H1 (cell line): ENCODE measurements around the gene PHACTR1. TPM values are rescaled to one million over a fixed set of nuclear protein-coding genes. Genes with fewer than 3 reads are reported as not detected.

Source experiments
- CTCF ChIA-PET: fragments of 300-600 bp; sonication (Branson Sonifier 250); formaldehyde crosslinking; loops from one replicate; lab custom pipeline; 2021; ENCODE audit not compliant: partially characterized antibody; lab: Charles Lee
- POLR2A ChIA-PET: fragments of 300-600 bp; sonication (Branson Sonifier 250); formaldehyde crosslinking; loops from one replicate; lab custom pipeline; 2021; ENCODE audit warnings: inconsistent platforms; ENCODE audit not compliant: partially characterized antibody; lab: Charles Lee
- DNase-seq, 2 experiments: peaks; one replicate each; pipeline versions ENCODE4 v3.0.0 to v3.0.0-alpha.2; 2010 to 2022; ENCODE audit warnings: low spot score in 2 of 2, low read depth in 1 of 2, mixed read lengths in 1 of 2
- FAIRE-seq: peaks from 2 replicates; lab custom pipeline; 2011; peaks lifted over from hg19 to GRCh38; lab: Jason Lieb, UNC
- H2AFZ ChIP-seq: 2 replicates; pipeline ENCODE4 v1.8.1; 2012; ENCODE audit warnings: low read length, inconsistent platforms
- H2AK5ac ChIP-seq: 2 replicates; pipeline ENCODE4 v1.6.1; 2013; ENCODE audit warnings: low read depth, low read length
- H2BK120ac ChIP-seq: replicated peaks from 2 replicates; pipeline ENCODE3; 2013; ENCODE audit warnings: low read depth, low read length, inconsistent platforms
- H2BK12ac ChIP-seq: 2 replicates; pipeline ENCODE4 v1.6.1; 2013; ENCODE audit warnings: low read depth, low read length
- H2BK15ac ChIP-seq: 2 replicates; pipeline ENCODE4 v1.6.1; 2013; ENCODE audit warnings: low read length
- H2BK20ac ChIP-seq: 2 replicates; pipeline ENCODE4 v1.6.1; 2013; ENCODE audit warnings: low read length
- H2BK5ac ChIP-seq: 2 replicates; pipeline ENCODE4 v1.6.1; 2013; ENCODE audit warnings: low read depth, low read length
- H3K14ac ChIP-seq: 2 replicates; pipeline ENCODE4 v1.6.1; 2013; ENCODE audit warnings: inconsistent platforms; ENCODE audit not compliant: insufficient read length
- H3K18ac ChIP-seq: 2 replicates; pipeline ENCODE4 v1.6.1; 2013; ENCODE audit warnings: low read length; ENCODE audit errors: extremely low read depth
- H3K23ac ChIP-seq: 2 replicates; pipeline ENCODE4 v1.6.1; 2013; ENCODE audit warnings: inconsistent platforms; ENCODE audit not compliant: insufficient read length
- H3K23me2 ChIP-seq: 2 replicates; pipeline ENCODE4 v1.6.1; 2013; ENCODE audit warnings: low read depth, low read length
- H3K27ac ChIP-seq: 2 replicates; pipeline ENCODE4 v1.6.1; 2011; ENCODE audit warnings: low read depth, low read length, inconsistent platforms
- H3K27me3 ChIP-seq, 4 experiments: replicated peaks in 1 of 4; 1 replicate in 1 of 4; 2 replicates in 3 of 4; pipeline versions ENCODE4 v1.6.1 to v1.8.1; 2011 to 2013; ENCODE audit warnings: low read length in 3 of 4, mild to moderate bottlenecking in 3 of 4, inconsistent platforms in 2 of 4, mixed read lengths in 2 of 4, moderate library complexity in 1 of 4; ENCODE audit not compliant: control insufficient read depth in 3 of 4, insufficient read depth in 3 of 4; ENCODE audit errors: extremely low read depth in 1 of 4
- H3K36me3 ChIP-seq, 4 experiments: 2 replicates each; pipeline versions ENCODE4 v1.6.1 to v1.8.1; 2011 to 2013; ENCODE audit warnings: mild to moderate bottlenecking in 4 of 4, low read length in 3 of 4, moderate library complexity in 2 of 4, control low read depth in 1 of 4, inconsistent platforms in 1 of 4; ENCODE audit not compliant: insufficient read depth in 4 of 4, control insufficient read depth in 2 of 4
- H3K4ac ChIP-seq: replicated peaks from 2 replicates; pipeline ENCODE3; 2013; ENCODE audit warnings: low read length, low read depth, mixed read lengths, inconsistent platforms; ENCODE audit not compliant: insufficient read length
- H3K4me1 ChIP-seq, 4 experiments: replicated peaks in 1 of 4; 1 replicate in 1 of 4; 2 replicates in 3 of 4; pipeline versions ENCODE4 v1.6.1 to v1.8.1; 2011 to 2013; ENCODE audit warnings: low read length in 3 of 4, inconsistent platforms in 2 of 4, mixed read lengths in 1 of 4; ENCODE audit not compliant: insufficient read depth in 4 of 4, control insufficient read depth in 3 of 4
- H3K4me2 ChIP-seq, 2 experiments: 2 replicates each; pipeline versions ENCODE4 v1.6.1 to v1.8.1; 2011 to 2013; ENCODE audit warnings: low read depth in 2 of 2, low read length in 2 of 2, control low read depth in 1 of 2, inconsistent platforms in 1 of 2, mild to moderate bottlenecking in 1 of 2; ENCODE audit not compliant: insufficient read depth in 1 of 2
- H3K4me3 ChIP-seq, 4 experiments: fragments of 200-600, 300-600 bp in 1 of 4; sonication (generic), shearing (Covaris generic), sonication (Bioruptor Twin) in 1 of 4; 2 replicates each; pipeline versions ENCODE4 v1.5.1 to v1.8.1; 2011 to 2016; ENCODE audit warnings: low read length in 4 of 4, low read depth in 3 of 4, control low read depth in 2 of 4, inconsistent platforms in 2 of 4, mild to moderate bottlenecking in 2 of 4, mixed read lengths in 1 of 4, moderate library complexity in 1 of 4; ENCODE audit not compliant: insufficient read depth in 2 of 4; ENCODE audit errors: extremely low read depth in 1 of 4
- H3K56ac ChIP-seq: replicated peaks from 2 replicates; pipeline ENCODE3; 2013; ENCODE audit warnings: low read depth, mild to moderate bottlenecking, mixed read lengths, low read length, inconsistent platforms; ENCODE audit not compliant: insufficient read length
- H3K79me1 ChIP-seq: 2 replicates; pipeline ENCODE4 v1.6.1; 2013; ENCODE audit warnings: low read depth, low read length, control low read depth
- H3K79me2 ChIP-seq, 2 experiments: 2 replicates each; pipeline versions ENCODE4 v1.6.1 to v1.8.1; 2012 to 2013; ENCODE audit warnings: low read length in 2 of 2, mild to moderate bottlenecking in 2 of 2, inconsistent platforms in 1 of 2; ENCODE audit not compliant: insufficient read depth in 2 of 2, control insufficient read depth in 1 of 2
- H3K9ac ChIP-seq, 4 experiments: replicated peaks in 1 of 4; 1 replicate in 1 of 4; 2 replicates in 3 of 4; pipeline versions ENCODE4 v1.6.1 to v1.8.1; 2011 to 2013; ENCODE audit warnings: low read depth in 3 of 4, low read length in 3 of 4, control low read depth in 2 of 4, mild to moderate bottlenecking in 2 of 4, moderate library complexity in 2 of 4, inconsistent platforms in 1 of 4; ENCODE audit errors: extremely low read depth in 1 of 4
- H3K9me3 ChIP-seq, 2 experiments: 2 replicates each; pipeline versions ENCODE4 v1.6.1 to v1.8.1; 2012 to 2013; ENCODE audit warnings: mild to moderate bottlenecking in 2 of 2, moderate library complexity in 2 of 2, control low read depth in 1 of 2, inconsistent platforms in 1 of 2, low read depth in 1 of 2, low read length in 1 of 2, mixed read lengths in 1 of 2; ENCODE audit not compliant: insufficient read depth in 2 of 2
- H4K20me1 ChIP-seq, 2 experiments: replicated peaks in 1 of 2; 2 replicates each; pipeline versions ENCODE3 to v1.8.1; 2011 to 2013; ENCODE audit warnings: inconsistent platforms in 2 of 2, low read length in 2 of 2, mild to moderate bottlenecking in 1 of 2; ENCODE audit not compliant: insufficient read depth in 2 of 2, control insufficient read depth in 1 of 2
- H4K5ac ChIP-seq: 2 replicates; pipeline ENCODE4 v1.6.1; 2013; ENCODE audit warnings: low read length, low read depth, mixed read lengths, inconsistent platforms; ENCODE audit not compliant: insufficient read length
- H4K8ac ChIP-seq: 2 replicates; pipeline ENCODE4 v1.8.0; 2013; ENCODE audit warnings: mild to moderate bottlenecking, moderate library complexity, low read length, inconsistent platforms; ENCODE audit not compliant: insufficient read depth; ENCODE audit errors: extremely low read depth
- H4K91ac ChIP-seq: replicated peaks from 2 replicates; pipeline ENCODE3; 2013; ENCODE audit warnings: low read length, mixed read lengths, inconsistent platforms; ENCODE audit not compliant: insufficient read length
- ATF2 ChIP-seq: IDR thresholded peaks from 2 replicates; pipeline ENCODE4 v1.6.1; 2012; ENCODE audit warnings: low read length, inconsistent platforms
- ATF3 ChIP-seq: IDR thresholded peaks from 2 replicates; pipeline ENCODE4 v1.6.1; 2011; ENCODE audit warnings: low read depth, mild to moderate bottlenecking, low read length; ENCODE audit not compliant: insufficient read depth
- BACH1 ChIP-seq: IDR thresholded peaks from 2 replicates; pipeline ENCODE4 v1.6.1; 2012; ENCODE audit warnings: low read length, improper control_type of control experiment
- BCL11A ChIP-seq, 2 experiments: IDR thresholded peaks; one replicate each; pipeline ENCODE4 v1.6.1; 2011; ENCODE audit warnings: low read depth in 2 of 2, low read length in 2 of 2, mild to moderate bottlenecking in 2 of 2
- CBX5 ChIP-seq: fragments of 300-800, 300-1000 bp; sonication (generic); IDR thresholded peaks from 2 replicates; pipeline ENCODE4 v1.7.1; 2016; ENCODE audit warnings: antibody characterized with exemption, low read length, low read depth
- CTCF ChIP-seq, 3 experiments: IDR thresholded peaks; 1 replicate in 2 of 3; 2 replicates in 1 of 3; pipeline versions ENCODE4 v1.5.1 to v1.6.1; 2011; ENCODE audit warnings: low read length in 3 of 3, mild to moderate bottlenecking in 3 of 3, inconsistent platforms in 2 of 3, low read depth in 1 of 3, moderate library complexity in 1 of 3; ENCODE audit not compliant: insufficient read depth in 1 of 3; ENCODE audit errors: control extremely low read depth in 1 of 3
- HDAC2 ChIP-seq, 2 experiments: fragments of 300-600 bp in 1 of 2; sonication (generic) in 1 of 2; IDR thresholded peaks; 2 replicates each; pipeline ENCODE4 v1.6.1; 2011 to 2012; ENCODE audit warnings: low read depth in 2 of 2, low read length in 2 of 2, mild to moderate bottlenecking in 2 of 2, moderate library complexity in 2 of 2, borderline replicate concordance in 1 of 2, inconsistent platforms in 1 of 2
- POLR2A ChIP-seq, 2 experiments: IDR thresholded peaks; 1 replicate in 1 of 2; 2 replicates in 1 of 2; pipeline ENCODE4 v1.6.1; 2011; ENCODE audit warnings: low read depth in 2 of 2, low read length in 2 of 2, mild to moderate bottlenecking in 2 of 2; ENCODE audit errors: control extremely low read depth in 1 of 2
- SP4 ChIP-seq: IDR thresholded peaks from 2 replicates; pipeline ENCODE4 v1.6.1; 2012; ENCODE audit warnings: low read length, inconsistent platforms
- TCF12 ChIP-seq: IDR thresholded peaks from 2 replicates; pipeline ENCODE4 v1.6.1; 2011; ENCODE audit warnings: low read depth, mild to moderate bottlenecking, low read length
- YY1 ChIP-seq: IDR thresholded peaks from 2 replicates; pipeline ENCODE4 v1.6.1; 2011; ENCODE audit warnings: low read depth, mild to moderate bottlenecking, low read length
- polyA plus RNA-seq, 7 experiments: library from polyadenylated mRNA; depleted of rRNA in 3 of 7; stranded (reverse) in 5 of 7; unstranded in 2 of 7; fragments of >200 nt in 5 of 7; fragments of 200-250 nt in 2 of 7; gene quantifications; 1 replicate in 5 of 7; 2 replicates in 1 of 7; 4 replicates in 1 of 7; pipeline versions ENCODE4 v1.2.1 to v1.2.3, GENCODE V29; 2011 to 2013; ENCODE audit warnings: missing spikeins in 2 of 7, mixed read lengths in 2 of 7
- total RNA-seq: library from RNA; stranded (reverse); fragmentation: NEBNext Ultra II Directional; extraction: Animal tissue kit (Norgen Biotek cat#: 25700); gene quantifications from 2 replicates; pipeline ENCODE4 v1.2.1, GENCODE V29; 2021

Gene PHACTR1
- total and polyA plus RNA-seq, 2 of the 8 experiments (the other 6 are each of a cell fraction or from before 2014, with no cell fraction given): 3.9 to 17.1 TPM

- no peaks in the 10 kb centered on the region for H3K9me3 ChIP-seq
- H3K56ac ChIP-seq: no peak overlapping the region
- no peak for FAIRE-seq
- no peak overlapping the region for H2AFZ ChIP-seq
- H2BK5ac ChIP-seq: no peak overlapping the region
- no peak overlapping the region for H2BK12ac ChIP-seq
- H3K36me3 ChIP-seq: no peaks in the 10 kb centered on the region
- H3K4me1 ChIP-seq: no peaks in the 10 kb centered on the region
- no peak overlapping the region for H3K4me2 ChIP-seq
- H4K5ac ChIP-seq: no peak overlapping the region
- no peak overlapping the region for H3K9ac ChIP-seq
- DNase-seq: no peak
- H2BK20ac ChIP-seq: no peak overlapping the region
- peaks cover 0 to 1% (median 0%) of the 10 kb centered on the region in 4 experiments; a peak in 1 of 7 replicates for H3K27me3 ChIP-seq
- H3K27ac ChIP-seq: no peak overlapping the region
- H4K91ac ChIP-seq: no peak overlapping the region
- H4K20me1 ChIP-seq: no peaks in the 10 kb centered on the region
- H3K18ac ChIP-seq: no peak overlapping the region
- no peak overlapping the region for H4K8ac ChIP-seq
- H3K79me1 ChIP-seq: no peaks in the 10 kb centered on the region
- H3K23me2 ChIP-seq: no peaks in the 10 kb centered on the region
- ChIA-PET CTCF (interaction anchor here (0.6 to 1.2 kb wide), 4 partner anchors 10 to 49 kb away, joined by 3 read pairs; no protein-coding TSS in a partner anchor), POLR2A (interaction anchor here (1.0 kb wide), 1 partner anchor 10 kb away, joined by 3 read pairs; no protein-coding TSS in a partner anchor)
- no peak overlapping the region for H2AK5ac ChIP-seq
- H3K23ac ChIP-seq: no peak overlapping the region
- no peak overlapping the region for H2BK120ac ChIP-seq
- H3K4me3 ChIP-seq: no peak overlapping the region
- H2BK15ac ChIP-seq: no peak overlapping the region
- no peak overlapping the region for H3K14ac ChIP-seq
- H3K4ac ChIP-seq: no peak overlapping the region
- no peaks in the 10 kb centered on the region; a peak in 1 of 4 replicates for H3K79me2 ChIP-seq
- no peak for TF ChIP-seq CTCF (IDR thresholded peaks at IDR 0.05; ENCODE audit: control extremely low read depth in 1 of 3, insufficient read depth in 1 of 3, low read depth in 1 of 3, low read length in 3 of 3)
- TF ChIP-seq POLR2A (IDR thresholded peaks at IDR 0.05; ENCODE audit: control extremely low read depth in 1 of 2, low read depth in 2 of 2, low read length in 2 of 2): no peak
- TF ChIP-seq SP4: no peak
- no peak for TF ChIP-seq BCL11A (IDR thresholded peaks at IDR 0.05; ENCODE audit: low read depth in 2 of 2, low read length in 2 of 2)
- no peak for TF ChIP-seq BACH1
- no peak for TF ChIP-seq ATF3
- no peak for TF ChIP-seq CBX5
- no peak for TF ChIP-seq HDAC2 (IDR thresholded peaks at IDR 0.05; ENCODE audit: borderline replicate concordance in 1 of 2, low read depth in 2 of 2, low read length in 2 of 2)
- TF ChIP-seq TCF12: no peak
- no peak for TF ChIP-seq YY1
- TF ChIP-seq ATF2: no peak
Measured at GRCh38 chr6:13000537-13000936, 284.0 kb downstream of the PHACTR1 start.
